HG02571 (cell line): ENCODE results near the gene PEX10.

ENCODE experiments used
- ATAC-seq: cut with Tn5 transposase; IDR thresholded peaks from one replicate; pipeline ENCODE4 v1.9.1; 2021; ENCODE audit warnings: mild to moderate bottlenecking, moderate library complexity; ENCODE audit not compliant: unreplicated experiment

Gene PEX10

DNA sequence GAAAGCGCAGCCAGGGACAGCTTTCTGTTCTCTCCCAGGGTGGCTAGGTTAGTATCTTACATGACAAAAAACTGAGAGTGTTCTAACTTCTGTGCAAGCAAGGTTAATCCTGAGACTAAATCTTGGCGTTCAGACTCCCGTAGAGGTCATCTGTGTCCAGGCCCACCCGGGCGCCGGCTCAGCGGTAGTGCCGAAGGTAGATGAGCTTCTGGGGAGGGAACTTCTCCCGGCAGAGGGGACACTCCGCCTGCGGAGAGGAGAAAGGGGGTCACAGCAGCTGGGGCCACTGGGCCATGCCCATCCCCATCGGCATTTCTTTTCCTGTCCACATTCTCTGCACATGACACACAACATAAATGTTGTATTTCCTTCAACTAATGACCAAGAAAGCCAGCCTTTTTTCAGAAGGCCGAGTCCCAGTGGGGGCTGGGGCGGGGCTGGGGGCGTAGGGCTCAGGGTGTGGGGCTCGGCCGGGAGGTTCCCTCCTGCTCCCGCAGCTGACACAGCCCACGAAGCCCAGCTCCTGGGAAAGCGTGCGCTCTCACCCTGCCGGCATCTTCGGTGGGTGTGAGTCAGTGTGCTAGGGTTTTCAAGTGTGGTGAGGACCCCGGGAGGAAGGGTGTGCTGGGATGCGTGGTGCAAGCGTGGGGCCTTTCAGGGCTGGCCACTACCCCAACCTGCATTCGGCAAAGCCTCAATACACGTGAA lies 6.6 kb downstream of the PEX10 start:
- ATAC-seq, result no peak

DNA sequence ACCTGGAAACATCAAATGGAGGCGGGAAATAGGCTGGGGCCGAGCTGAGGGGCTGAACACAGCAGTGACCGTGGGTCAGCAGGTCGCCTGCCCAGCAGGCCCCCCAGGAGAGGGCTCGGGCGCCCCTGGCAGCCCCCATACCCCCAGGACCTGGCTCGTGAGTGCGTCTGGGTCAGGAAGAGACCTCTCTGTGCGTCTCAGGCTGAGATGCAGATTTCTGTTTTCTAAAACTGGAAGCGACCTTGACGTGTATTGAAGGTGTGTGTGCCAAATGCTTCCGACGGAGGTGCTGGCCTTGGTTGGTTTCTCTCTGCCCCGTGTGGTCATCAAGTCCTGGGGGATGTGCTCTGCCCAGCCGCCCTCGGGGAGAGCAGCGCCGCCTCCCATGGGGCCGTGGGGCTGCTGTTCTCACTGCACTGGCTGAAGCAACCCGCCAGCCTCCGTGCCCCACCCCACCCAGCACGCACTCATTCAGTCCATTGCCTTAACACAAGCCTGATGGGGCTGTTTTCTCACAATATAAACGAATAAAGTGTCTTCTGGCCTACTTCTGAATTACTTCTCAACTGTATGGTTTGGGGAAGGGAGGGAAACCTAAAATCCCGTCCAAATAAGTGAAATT lies 7.4 kb downstream of the PEX10 start:
- no peak for ATAC-seq

DNA sequence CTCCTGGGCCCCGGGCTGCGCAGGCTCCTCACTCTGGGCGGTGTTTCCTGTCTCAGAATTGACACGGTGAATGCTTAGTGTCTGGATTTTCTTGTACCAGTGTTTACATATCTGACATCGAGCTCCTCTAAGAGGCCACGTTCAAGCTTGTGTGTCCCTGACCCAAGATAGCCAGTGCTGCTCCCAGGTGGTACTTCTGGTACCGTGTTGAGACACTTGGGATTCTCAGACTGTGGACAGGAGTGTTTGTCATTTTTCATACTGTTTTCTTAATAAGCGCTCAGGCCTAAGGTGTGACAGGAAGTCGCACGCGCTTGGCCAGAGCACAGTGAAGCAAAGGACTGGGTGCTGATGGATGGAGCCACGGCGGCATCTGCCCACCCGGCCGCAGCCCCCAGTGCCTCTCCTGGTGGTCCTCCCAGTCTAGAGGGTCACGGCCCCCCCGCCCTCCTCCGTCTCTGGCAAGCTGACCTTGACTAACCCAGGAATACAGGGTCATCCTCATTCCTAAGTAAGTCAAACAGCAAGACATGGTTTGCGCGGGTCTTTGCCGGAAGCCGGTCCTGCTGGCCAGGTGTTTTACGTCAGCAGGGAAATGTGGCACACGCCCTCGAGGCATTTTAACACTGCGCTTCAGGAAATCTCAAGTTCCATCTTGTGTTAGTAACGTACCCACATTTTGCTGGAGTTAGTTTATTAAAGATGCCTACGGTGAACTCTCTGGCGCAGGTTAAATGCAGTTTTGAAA lies 8.0 kb downstream of the PEX10 start:
- no peak for ATAC-seq

DNA sequence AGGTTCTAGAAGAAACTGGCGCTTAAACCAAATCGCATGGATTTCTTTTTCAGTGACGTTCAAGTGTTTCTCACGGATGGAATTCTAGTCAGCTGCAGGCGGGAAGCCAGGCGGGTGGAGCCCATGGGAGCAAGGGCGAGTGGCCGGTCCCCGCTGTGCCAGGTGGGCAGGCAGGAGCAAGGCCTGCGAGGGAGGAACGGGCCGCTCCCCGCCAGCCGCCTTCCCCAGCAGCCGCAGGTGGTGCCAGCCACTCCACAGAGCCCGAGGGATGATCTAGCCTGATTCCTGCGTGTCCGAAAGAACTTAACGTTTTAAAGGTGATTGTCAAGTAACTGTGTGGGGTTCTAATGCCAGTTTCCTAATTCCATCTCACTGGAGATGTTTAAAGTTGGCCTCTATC lies 9.1 kb downstream of the PEX10 start:
- ATAC-seq, result no peak

GRCh38 chr1:2402420-2402819 lies 9.9 kb downstream of the PEX10 start:
- no peak for ATAC-seq

DNA sequence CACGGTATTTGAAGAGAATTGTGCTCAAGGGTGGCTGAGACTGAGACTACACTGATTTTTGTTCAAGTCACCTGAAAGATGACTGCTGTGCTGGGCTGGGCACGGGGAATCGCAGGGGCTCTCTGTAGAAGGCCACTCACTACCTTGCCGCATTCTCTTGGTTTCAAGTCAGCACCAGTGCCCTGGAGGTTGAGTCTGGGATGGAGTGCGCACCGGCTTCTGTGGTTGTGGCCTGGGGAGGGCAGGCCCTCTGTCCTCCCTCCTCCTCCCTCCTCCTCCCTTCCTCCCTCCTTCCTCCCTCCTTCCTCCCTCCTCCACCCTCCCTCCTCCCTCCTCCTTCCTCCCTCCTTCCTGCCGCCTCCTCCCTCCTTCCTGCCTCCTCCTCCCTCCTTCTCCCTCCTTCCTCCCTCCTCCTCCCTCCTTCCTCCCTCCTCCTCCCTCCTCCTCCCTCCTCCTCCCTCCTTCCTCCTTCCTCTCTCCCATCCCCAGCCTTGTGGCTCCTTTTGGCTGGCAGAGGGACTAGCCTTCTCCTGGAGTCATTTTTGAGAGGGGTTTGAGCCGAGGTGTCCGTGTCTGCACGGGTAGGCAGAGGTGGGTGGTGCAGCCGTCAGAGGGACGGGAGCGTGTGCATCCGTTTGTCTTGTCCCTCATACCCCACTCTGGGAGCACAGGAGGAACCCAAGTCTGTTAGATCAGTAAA lies 11.3 kb downstream of the PEX10 start:
- no peak for ATAC-seq

- no peak for ATAC-seq
Measured at GRCh38 chr1:2400576-2400909, 11.8 kb downstream of the PEX10 start.

GRCh38 chr1:2399890-2400575 lies 12.3 kb downstream of the PEX10 start:
- ATAC-seq, result no peak

GRCh38 chr1:2398871-2399270 lies 13.5 kb downstream of the PEX10 start:
- no peak for ATAC-seq

GRCh38 chr1:2397007-2397679 lies 15.2 kb downstream of the PEX10 start:
- ATAC-seq, result no peak

GRCh38 chr1:2396476-2396875 lies 15.9 kb downstream of the PEX10 start:
- no peak for ATAC-seq

GRCh38 chr1:2396059-2396458 lies 16.3 kb downstream of the PEX10 start:
- ATAC-seq, result no peak

DNA sequence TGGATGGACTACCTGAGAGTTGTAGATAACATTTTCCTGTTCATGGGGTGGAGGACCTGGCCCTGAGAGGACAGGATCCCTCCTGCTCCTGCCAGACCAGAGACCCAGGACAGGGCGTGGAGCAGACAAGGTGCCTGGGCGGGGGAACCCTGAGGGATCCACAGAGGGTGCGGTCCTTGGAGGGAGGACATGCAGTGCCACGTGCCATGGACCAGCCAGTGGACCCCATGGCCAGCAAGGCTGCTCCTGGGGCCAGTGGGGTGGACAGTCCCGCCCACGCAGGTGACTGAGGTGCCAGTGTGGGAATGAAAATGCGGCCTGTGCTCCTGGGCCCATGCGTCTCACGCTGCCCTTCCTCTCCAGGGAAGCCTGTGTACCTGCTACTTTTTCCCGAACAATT lies 17.1 kb downstream of the PEX10 start:
- ATAC-seq, result no peak

GRCh38 chr1:2394761-2395160 lies 17.6 kb downstream of the PEX10 start:
- no peak for ATAC-seq

GRCh38 chr1:2394220-2394619 lies 18.1 kb downstream of the PEX10 start:
- no peak for ATAC-seq

DNA sequence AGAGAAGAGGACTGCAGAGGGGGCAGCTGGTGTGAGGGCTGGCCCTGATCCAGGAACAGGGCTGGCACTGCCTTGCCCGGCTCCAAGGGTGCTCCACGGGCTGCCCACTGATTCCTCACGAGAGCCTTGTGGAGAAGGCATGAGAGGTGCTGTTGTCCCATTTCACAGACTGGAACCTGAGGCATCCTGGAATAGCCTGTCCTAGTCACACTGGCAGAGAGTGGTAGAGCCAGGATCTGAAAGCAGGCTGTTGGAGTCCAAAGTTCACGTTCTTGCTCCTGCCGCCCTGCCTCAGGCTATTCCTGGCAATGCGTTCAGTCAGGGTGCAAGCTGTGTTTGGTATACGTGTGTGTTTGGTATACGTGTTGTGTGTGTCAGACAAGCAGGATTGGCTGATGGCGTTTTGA lies 18.9 kb downstream of the PEX10 start:
- no peak for ATAC-seq

DNA sequence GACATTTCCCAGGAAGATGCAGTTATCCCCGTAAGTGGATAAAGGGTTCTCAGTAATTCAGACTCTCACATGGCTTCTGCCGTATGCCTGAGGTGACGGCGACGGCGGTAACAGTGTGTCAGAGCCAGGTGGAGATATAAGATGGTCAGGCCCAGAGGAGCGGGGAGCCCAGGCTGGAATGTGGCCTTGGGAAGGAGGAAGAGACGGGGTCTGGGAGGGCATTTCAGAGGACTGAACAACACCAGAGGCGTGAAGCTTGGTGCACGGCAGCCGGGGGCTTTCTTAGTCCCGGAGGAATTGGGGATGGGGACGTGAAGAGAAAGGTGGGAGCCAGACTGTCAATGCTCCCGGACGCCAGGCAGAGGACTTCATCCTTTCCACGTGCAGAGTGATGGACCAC lies 19.7 kb downstream of the PEX10 start:
- ATAC-seq, result no peak

- peak; percentile 17 for ATAC-seq
Measured at GRCh38 chr1:2391931-2392509, 20.3 kb downstream of the PEX10 start.

DNA sequence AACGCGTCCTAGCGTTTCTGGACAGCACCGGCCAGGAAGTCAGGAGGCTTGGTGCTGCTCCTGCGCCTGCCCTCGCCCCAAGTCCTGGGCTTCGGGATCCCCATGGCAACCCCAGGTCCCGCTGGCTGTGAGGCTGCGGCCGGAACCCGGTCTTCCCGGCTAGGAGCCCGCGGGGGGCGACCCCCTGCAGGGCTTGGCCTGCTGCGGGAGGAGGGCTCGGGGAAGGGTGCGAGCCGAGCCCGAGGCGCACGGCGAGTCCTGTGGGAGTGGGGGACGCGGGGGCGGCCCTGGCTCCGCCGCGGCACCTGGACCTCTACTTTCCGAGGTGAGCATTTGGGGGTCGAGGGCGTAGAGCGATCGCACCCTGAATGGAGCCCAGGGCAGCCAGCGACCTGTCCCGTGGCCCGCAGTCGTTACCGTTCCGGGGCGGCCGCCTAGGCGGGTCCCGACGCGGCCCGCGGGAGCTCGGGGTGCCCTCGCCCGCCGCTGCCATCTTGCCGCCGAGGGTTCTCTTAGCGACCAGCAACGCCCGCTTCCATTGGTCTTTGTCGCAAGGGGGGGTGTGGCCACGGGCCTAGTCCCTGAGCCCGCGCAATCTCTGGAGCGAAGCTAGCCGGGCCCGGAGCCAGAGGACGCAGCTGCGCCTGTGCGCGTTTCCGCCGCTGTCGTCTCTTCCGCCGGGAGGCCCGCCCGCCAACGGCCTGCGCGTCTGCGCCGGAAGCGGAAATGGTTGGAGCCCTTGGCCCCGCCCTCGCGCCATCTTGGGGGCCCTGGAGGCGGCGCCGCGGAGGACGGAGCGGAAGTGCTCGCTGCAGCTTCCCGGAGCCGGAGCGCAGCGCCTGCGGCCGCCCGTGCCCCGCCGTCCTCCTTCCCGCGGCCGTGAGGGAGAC lies 21.1 kb downstream of the PEX10 start, which contains the start of the genes MORN1 and RER1:
TSS of gene MORN1 (minus strand) at position 514 of the 890 bp plus-strand sequence. CDS start at position 493, 21 bp downstream.
TSS of gene RER1 (plus strand) at position 801 of the 890 bp plus-strand sequence. CDS start 3,950 bp downstream, outside the sequence.
- ATAC-seq, result peak; percentile 84
